Astrocyte of the spinal cord (primary cell): ENCODE measurements around the gene MCCC1.
"Not testable (repeated sequence)": the region's sequence is repeated elsewhere in the genome, so short reads cannot be mapped to it uniquely, and the experiment has no call there.

Experiments
- DNase-seq: peaks from one replicate; pipeline ENCODE4 v3.0.0; 2011; ENCODE audit warnings: low read depth, low spot score
- H3K4me3 ChIP-seq: 2 replicates; pipeline ENCODE4 v1.5.1; 2011; ENCODE audit warnings: low read depth, mild to moderate bottlenecking, low read length, moderate library complexity
- in situ Hi-C: cut with HindIII; loops from 2 replicates; pipeline ENCODE4 v1.10.0; 2017; ENCODE audit warnings: low sequenced_read_pairs
- TF ChIP-seq, protein P1 (sequence below): IDR thresholded peaks from 2 replicates; pipeline ENCODE4 v1.5.1; 2012; ENCODE audit warnings: low read depth, mild to moderate bottlenecking, low read length, inconsistent platforms

MCCC1 gene

DNA sequence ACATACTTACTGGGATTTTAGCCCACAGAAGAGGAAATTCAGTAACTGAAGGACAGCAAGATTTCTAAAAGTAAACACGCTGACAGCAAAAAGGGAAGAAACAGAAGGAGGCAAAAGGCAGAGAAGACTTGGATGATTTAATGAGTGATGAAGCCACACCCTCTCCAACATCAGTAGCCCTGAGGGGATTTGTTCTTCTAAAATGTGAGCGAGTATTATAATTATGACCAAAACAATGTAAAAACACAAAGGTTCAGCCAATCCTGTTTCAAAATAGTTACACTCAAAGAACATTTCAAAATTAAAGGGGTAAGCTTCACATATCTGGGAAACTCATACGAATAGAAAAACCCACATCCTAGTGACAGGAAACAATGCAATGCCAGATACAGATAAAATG is 25.0 kb downstream of the MCCC1 start:
- TF ChIP-seq, protein P1, sequence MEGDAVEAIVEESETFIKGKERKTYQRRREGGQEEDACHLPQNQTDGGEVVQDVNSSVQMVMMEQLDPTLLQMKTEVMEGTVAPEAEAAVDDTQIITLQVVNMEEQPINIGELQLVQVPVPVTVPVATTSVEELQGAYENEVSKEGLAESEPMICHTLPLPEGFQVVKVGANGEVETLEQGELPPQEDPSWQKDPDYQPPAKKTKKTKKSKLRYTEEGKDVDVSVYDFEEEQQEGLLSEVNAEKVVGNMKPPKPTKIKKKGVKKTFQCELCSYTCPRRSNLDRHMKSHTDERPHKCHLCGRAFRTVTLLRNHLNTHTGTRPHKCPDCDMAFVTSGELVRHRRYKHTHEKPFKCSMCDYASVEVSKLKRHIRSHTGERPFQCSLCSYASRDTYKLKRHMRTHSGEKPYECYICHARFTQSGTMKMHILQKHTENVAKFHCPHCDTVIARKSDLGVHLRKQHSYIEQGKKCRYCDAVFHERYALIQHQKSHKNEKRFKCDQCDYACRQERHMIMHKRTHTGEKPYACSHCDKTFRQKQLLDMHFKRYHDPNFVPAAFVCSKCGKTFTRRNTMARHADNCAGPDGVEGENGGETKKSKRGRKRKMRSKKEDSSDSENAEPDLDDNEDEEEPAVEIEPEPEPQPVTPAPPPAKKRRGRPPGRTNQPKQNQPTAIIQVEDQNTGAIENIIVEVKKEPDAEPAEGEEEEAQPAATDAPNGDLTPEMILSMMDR: no peak
- in situ Hi-C loops: no loop called here

DNA sequence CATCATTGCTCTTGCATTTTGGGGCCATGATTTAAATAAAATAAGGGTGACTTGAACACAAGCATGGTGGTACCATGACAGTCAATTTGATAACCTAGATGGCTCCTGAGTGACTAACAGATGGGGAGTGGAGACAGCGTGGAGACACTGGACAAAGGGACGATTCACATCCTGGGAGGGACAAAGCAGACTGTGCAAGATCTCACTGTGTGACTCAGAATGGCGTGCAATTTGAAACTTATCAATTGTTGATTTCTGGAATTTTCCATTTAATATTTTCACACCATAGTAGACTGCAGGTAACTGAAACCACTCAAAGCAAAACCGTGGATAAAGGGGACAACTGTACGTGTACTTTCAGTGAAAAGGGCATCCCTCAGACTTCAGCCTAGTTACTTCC is 25.5 kb downstream of the MCCC1 start:
- TF ChIP-seq, protein P1: no peak
- in situ Hi-C loops: no loop called here
- no peak for DNase-seq
- no peak overlapping the region for H3K4me3 ChIP-seq

More for the DNA sequence above, 25.0 kb downstream of the MCCC1 start:
- no peak for DNase-seq
- H3K4me3 ChIP-seq: no peak overlapping the region

DNA sequence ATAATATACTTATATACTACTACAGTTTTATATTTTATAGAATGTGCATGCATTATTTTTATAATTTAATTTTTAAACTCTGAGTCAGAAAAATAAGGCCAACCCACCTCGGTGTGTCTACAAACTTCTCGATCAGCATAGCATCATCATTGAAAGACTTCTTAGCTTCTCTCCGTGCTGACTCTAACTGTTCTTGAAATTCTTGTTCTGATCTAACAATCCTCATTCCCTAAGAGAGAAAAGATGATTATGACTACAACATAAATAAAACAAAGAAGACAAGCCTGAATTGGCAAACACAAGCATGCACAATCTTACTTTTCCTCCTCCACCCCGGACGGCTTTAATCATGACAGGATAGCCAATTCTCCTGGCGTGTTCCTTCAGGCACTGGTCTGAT is 28.4 kb downstream of the MCCC1 start:
- no peak for DNase-seq
- in situ Hi-C loops: no loop called here
- H3K4me3 ChIP-seq: no peak overlapping the region
- TF ChIP-seq, protein P1: no peak

DNA sequence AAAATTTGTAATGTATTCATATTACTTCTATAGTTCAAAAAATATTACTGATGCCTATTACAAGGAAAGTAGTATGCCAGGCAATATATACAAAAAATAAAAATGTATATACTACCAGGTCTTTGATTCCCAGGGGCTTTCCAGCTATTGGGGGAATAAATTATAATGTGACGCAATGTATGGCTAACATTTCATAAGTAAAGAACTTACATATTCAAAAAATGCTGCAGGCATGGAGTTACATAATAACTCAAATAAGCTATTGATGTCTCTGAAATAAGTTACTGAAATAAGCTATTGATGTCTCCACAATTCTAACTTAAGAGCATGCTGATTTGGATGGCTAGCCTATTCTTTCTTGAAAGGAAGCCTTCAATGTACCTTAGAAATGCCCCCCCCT is 30.2 kb downstream of the MCCC1 start:
- TF ChIP-seq, protein P1: no peak
- in situ Hi-C loops: no loop called here
- no peak overlapping the region for H3K4me3 ChIP-seq
- no peak for DNase-seq

DNA sequence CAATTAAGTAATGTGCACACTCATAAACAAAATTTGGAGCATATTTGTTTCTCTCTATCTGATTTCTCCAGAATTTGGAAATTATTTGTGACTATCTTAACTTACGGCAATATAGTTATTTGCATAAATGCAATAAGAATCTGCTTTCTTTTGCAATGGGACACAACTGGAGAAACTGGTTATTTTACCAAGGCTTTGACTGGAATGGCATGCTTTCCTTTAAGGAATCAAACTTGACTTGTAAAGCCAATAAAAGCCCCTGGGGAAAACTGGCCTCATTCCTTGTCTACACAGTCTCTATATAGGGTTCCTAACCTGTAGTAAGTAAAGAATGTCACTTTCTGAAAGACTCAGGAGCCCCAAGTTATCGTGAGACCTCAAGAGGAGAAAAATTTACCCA is 32.4 kb downstream of the MCCC1 start:
- in situ Hi-C loops, H3K4me3 ChIP-seq, DNase-seq: not testable (repeated sequence)

DNA sequence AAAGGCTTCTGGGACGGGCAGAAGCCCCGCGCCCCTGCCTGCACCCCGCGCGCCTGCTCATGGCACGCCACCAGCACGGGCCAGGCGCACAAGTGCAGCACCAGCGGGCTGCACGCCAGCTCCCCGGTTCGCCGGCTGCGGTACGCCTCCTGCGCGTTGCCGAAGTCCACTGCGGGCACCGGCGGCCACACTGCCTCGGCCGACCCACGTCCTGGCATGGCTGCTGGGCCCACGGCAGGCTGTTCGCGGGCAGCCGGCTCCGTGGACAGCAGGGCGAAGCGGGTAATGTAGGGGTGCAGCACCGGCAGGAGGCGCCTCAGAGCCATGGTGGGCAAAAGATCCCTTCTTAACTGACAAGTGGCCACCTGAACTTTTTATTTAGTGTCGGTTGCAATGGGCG is 34.8 kb downstream of the MCCC1 start:
- no peak for DNase-seq
- no peak overlapping the region for H3K4me3 ChIP-seq
- TF ChIP-seq, protein P1: no peak
- in situ Hi-C loops: no loop called here

DNA sequence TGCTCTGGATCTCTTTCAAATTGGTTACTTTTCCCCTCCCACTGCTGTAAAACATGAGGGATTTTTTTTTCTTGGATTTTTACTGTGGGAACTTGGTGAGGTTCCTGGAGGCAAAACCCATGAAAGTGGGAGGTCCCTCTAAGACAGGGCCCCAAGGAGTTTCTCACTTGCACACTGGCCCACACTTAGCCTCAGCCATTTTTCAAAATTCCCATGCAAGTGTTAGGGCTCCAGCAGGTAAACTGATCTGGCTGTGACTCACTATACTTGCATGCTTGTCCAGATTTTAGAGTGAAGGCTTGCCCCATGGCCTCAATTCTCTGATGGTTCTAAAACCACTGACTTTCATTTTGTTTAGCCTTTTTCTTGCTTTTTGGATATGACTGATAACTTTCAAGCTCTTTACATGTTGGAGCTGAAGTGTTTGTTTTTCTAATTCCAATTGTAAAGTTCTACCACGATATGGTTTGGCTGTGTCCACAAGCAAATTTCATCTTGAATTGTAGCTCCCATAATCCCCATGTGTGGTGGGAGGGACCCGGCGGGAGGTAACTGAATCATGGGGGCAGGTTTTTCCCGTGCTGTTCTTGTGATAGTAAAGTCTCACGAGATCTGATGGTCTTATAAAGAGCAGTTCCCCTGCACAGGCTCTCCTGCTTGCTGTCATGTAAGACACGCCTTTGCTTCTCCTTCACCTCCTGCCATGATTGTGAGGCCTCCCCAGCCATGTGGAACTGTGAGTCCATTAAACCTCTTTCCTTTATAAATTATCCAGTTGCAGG is 37.7 kb downstream of the MCCC1 start:
- no peak overlapping the region for H3K4me3 ChIP-seq
- TF ChIP-seq, protein P1: no peak
- DNase-seq: peak; percentile 40
- in situ Hi-C loops: no loop called here
